H1 (cell line): ENCODE results near the gene RGS6. TPM values are rescaled to one million over a fixed set of nuclear protein-coding genes. Genes with fewer than 3 reads are reported as not detected.

Source experiments
- CTCF ChIA-PET: fragments of 300-600 bp; sonication (Branson Sonifier 250); formaldehyde crosslinking; loops from one replicate; lab custom pipeline; 2021; ENCODE audit not compliant: partially characterized antibody; lab: Charles Lee
- POLR2A ChIA-PET: fragments of 300-600 bp; sonication (Branson Sonifier 250); formaldehyde crosslinking; loops from one replicate; lab custom pipeline; 2021; ENCODE audit warnings: inconsistent platforms; ENCODE audit not compliant: partially characterized antibody; lab: Charles Lee
- DNase-seq, 2 experiments: peaks; one replicate each; pipeline versions ENCODE4 v3.0.0 to v3.0.0-alpha.2; 2010 to 2022; ENCODE audit warnings: low spot score in 2 of 2, low read depth in 1 of 2, mixed read lengths in 1 of 2
- FAIRE-seq: peaks from 2 replicates; lab custom pipeline; 2011; peaks lifted over from hg19 to GRCh38; lab: Jason Lieb, UNC
- H2AFZ ChIP-seq: 2 replicates; pipeline ENCODE4 v1.8.1; 2012; ENCODE audit warnings: low read length, inconsistent platforms
- H2AK5ac ChIP-seq: 2 replicates; pipeline ENCODE4 v1.6.1; 2013; ENCODE audit warnings: low read depth, low read length
- H2BK120ac ChIP-seq: replicated peaks from 2 replicates; pipeline ENCODE3; 2013; ENCODE audit warnings: low read depth, low read length, inconsistent platforms
- H2BK12ac ChIP-seq: 2 replicates; pipeline ENCODE4 v1.6.1; 2013; ENCODE audit warnings: low read depth, low read length
- H2BK15ac ChIP-seq: 2 replicates; pipeline ENCODE4 v1.6.1; 2013; ENCODE audit warnings: low read length
- H2BK20ac ChIP-seq: 2 replicates; pipeline ENCODE4 v1.6.1; 2013; ENCODE audit warnings: low read length
- H2BK5ac ChIP-seq: 2 replicates; pipeline ENCODE4 v1.6.1; 2013; ENCODE audit warnings: low read depth, low read length
- H3K14ac ChIP-seq: 2 replicates; pipeline ENCODE4 v1.6.1; 2013; ENCODE audit warnings: inconsistent platforms; ENCODE audit not compliant: insufficient read length
- H3K18ac ChIP-seq: 2 replicates; pipeline ENCODE4 v1.6.1; 2013; ENCODE audit warnings: low read length; ENCODE audit errors: extremely low read depth
- H3K23ac ChIP-seq: 2 replicates; pipeline ENCODE4 v1.6.1; 2013; ENCODE audit warnings: inconsistent platforms; ENCODE audit not compliant: insufficient read length
- H3K23me2 ChIP-seq: 2 replicates; pipeline ENCODE4 v1.6.1; 2013; ENCODE audit warnings: low read depth, low read length
- H3K27ac ChIP-seq: 2 replicates; pipeline ENCODE4 v1.6.1; 2011; ENCODE audit warnings: low read depth, low read length, inconsistent platforms
- H3K27me3 ChIP-seq, 4 experiments: replicated peaks in 1 of 4; 1 replicate in 1 of 4; 2 replicates in 3 of 4; pipeline versions ENCODE4 v1.6.1 to v1.8.1; 2011 to 2013; ENCODE audit warnings: low read length in 3 of 4, mild to moderate bottlenecking in 3 of 4, inconsistent platforms in 2 of 4, mixed read lengths in 2 of 4, moderate library complexity in 1 of 4; ENCODE audit not compliant: control insufficient read depth in 3 of 4, insufficient read depth in 3 of 4; ENCODE audit errors: extremely low read depth in 1 of 4
- H3K36me3 ChIP-seq, 4 experiments: 2 replicates each; pipeline versions ENCODE4 v1.6.1 to v1.8.1; 2011 to 2013; ENCODE audit warnings: mild to moderate bottlenecking in 4 of 4, low read length in 3 of 4, moderate library complexity in 2 of 4, control low read depth in 1 of 4, inconsistent platforms in 1 of 4; ENCODE audit not compliant: insufficient read depth in 4 of 4, control insufficient read depth in 2 of 4
- H3K4ac ChIP-seq: replicated peaks from 2 replicates; pipeline ENCODE3; 2013; ENCODE audit warnings: low read length, low read depth, mixed read lengths, inconsistent platforms; ENCODE audit not compliant: insufficient read length
- H3K4me1 ChIP-seq, 4 experiments: replicated peaks in 1 of 4; 1 replicate in 1 of 4; 2 replicates in 3 of 4; pipeline versions ENCODE4 v1.6.1 to v1.8.1; 2011 to 2013; ENCODE audit warnings: low read length in 3 of 4, inconsistent platforms in 2 of 4, mixed read lengths in 1 of 4; ENCODE audit not compliant: insufficient read depth in 4 of 4, control insufficient read depth in 3 of 4
- H3K4me2 ChIP-seq, 2 experiments: 2 replicates each; pipeline versions ENCODE4 v1.6.1 to v1.8.1; 2011 to 2013; ENCODE audit warnings: low read depth in 2 of 2, low read length in 2 of 2, control low read depth in 1 of 2, inconsistent platforms in 1 of 2, mild to moderate bottlenecking in 1 of 2; ENCODE audit not compliant: insufficient read depth in 1 of 2
- H3K4me3 ChIP-seq, 4 experiments: fragments of 200-600, 300-600 bp in 1 of 4; sonication (generic), shearing (Covaris generic), sonication (Bioruptor Twin) in 1 of 4; 2 replicates each; pipeline versions ENCODE4 v1.5.1 to v1.8.1; 2011 to 2016; ENCODE audit warnings: low read length in 4 of 4, low read depth in 3 of 4, control low read depth in 2 of 4, inconsistent platforms in 2 of 4, mild to moderate bottlenecking in 2 of 4, mixed read lengths in 1 of 4, moderate library complexity in 1 of 4; ENCODE audit not compliant: insufficient read depth in 2 of 4; ENCODE audit errors: extremely low read depth in 1 of 4
- H3K56ac ChIP-seq: replicated peaks from 2 replicates; pipeline ENCODE3; 2013; ENCODE audit warnings: low read depth, mild to moderate bottlenecking, mixed read lengths, low read length, inconsistent platforms; ENCODE audit not compliant: insufficient read length
- H3K79me1 ChIP-seq: 2 replicates; pipeline ENCODE4 v1.6.1; 2013; ENCODE audit warnings: low read depth, low read length, control low read depth
- H3K79me2 ChIP-seq, 2 experiments: 2 replicates each; pipeline versions ENCODE4 v1.6.1 to v1.8.1; 2012 to 2013; ENCODE audit warnings: low read length in 2 of 2, mild to moderate bottlenecking in 2 of 2, inconsistent platforms in 1 of 2; ENCODE audit not compliant: insufficient read depth in 2 of 2, control insufficient read depth in 1 of 2
- H3K9ac ChIP-seq, 4 experiments: replicated peaks in 1 of 4; 1 replicate in 1 of 4; 2 replicates in 3 of 4; pipeline versions ENCODE4 v1.6.1 to v1.8.1; 2011 to 2013; ENCODE audit warnings: low read depth in 3 of 4, low read length in 3 of 4, control low read depth in 2 of 4, mild to moderate bottlenecking in 2 of 4, moderate library complexity in 2 of 4, inconsistent platforms in 1 of 4; ENCODE audit errors: extremely low read depth in 1 of 4
- H3K9me3 ChIP-seq, 2 experiments: 2 replicates each; pipeline versions ENCODE4 v1.6.1 to v1.8.1; 2012 to 2013; ENCODE audit warnings: mild to moderate bottlenecking in 2 of 2, moderate library complexity in 2 of 2, control low read depth in 1 of 2, inconsistent platforms in 1 of 2, low read depth in 1 of 2, low read length in 1 of 2, mixed read lengths in 1 of 2; ENCODE audit not compliant: insufficient read depth in 2 of 2
- H4K20me1 ChIP-seq, 2 experiments: replicated peaks in 1 of 2; 2 replicates each; pipeline versions ENCODE3 to v1.8.1; 2011 to 2013; ENCODE audit warnings: inconsistent platforms in 2 of 2, low read length in 2 of 2, mild to moderate bottlenecking in 1 of 2; ENCODE audit not compliant: insufficient read depth in 2 of 2, control insufficient read depth in 1 of 2
- H4K5ac ChIP-seq: 2 replicates; pipeline ENCODE4 v1.6.1; 2013; ENCODE audit warnings: low read length, low read depth, mixed read lengths, inconsistent platforms; ENCODE audit not compliant: insufficient read length
- H4K8ac ChIP-seq: 2 replicates; pipeline ENCODE4 v1.8.0; 2013; ENCODE audit warnings: mild to moderate bottlenecking, moderate library complexity, low read length, inconsistent platforms; ENCODE audit not compliant: insufficient read depth; ENCODE audit errors: extremely low read depth
- H4K91ac ChIP-seq: replicated peaks from 2 replicates; pipeline ENCODE3; 2013; ENCODE audit warnings: low read length, mixed read lengths, inconsistent platforms; ENCODE audit not compliant: insufficient read length
- JUND ChIP-seq: IDR thresholded peaks from 2 replicates; pipeline ENCODE4 v1.6.1; 2011; ENCODE audit warnings: mild to moderate bottlenecking, improper control_type of control experiment, low read length
- MAX ChIP-seq: IDR thresholded peaks from 2 replicates; pipeline ENCODE4 v1.6.1; 2012; ENCODE audit warnings: inconsistent platforms
- NANOG ChIP-seq: IDR thresholded peaks from 2 replicates; pipeline ENCODE4 v1.6.1; 2011; ENCODE audit warnings: low read length, low read depth, mild to moderate bottlenecking, inconsistent platforms; ENCODE audit not compliant: insufficient read depth, poor library complexity, severe bottlenecking
- PHF8 ChIP-seq: fragments of 200-600 bp; sonication (generic); conservative IDR thresholded peaks from 2 replicates; pipeline ENCODE4 v1.7.1; 2012; ENCODE audit warnings: low read depth, mild to moderate bottlenecking, inconsistent platforms, low read length, moderate library complexity
- POLR2AphosphoS5 ChIP-seq: IDR thresholded peaks from 2 replicates; pipeline ENCODE4 v1.6.1; 2011; ENCODE audit warnings: low read depth, low read length
- WGBS, 2 experiments: shearing (Covaris generic) in 1 of 2; methylation state at CpG; one replicate each; pipeline versions ENCODE4 v1.1.6 to v1.1.7; 2013 to 2015; ENCODE audit warnings: low lambda C conversion rate in 2 of 2, mixed read lengths in 2 of 2, inconsistent platforms in 1 of 2, low coverage in 1 of 2, missing lambda C conversion rate in 1 of 2; ENCODE audit not compliant: insufficient replicate concordance in 2 of 2, insufficient coverage in 1 of 2, insufficient read length in 1 of 2; ENCODE audit errors: extremely low coverage in 1 of 2, missing lambda C conversion rate in 1 of 2; 5-methylcytosine and 5-hydroxymethylcytosine counted together
- polyA plus RNA-seq, 7 experiments: library from polyadenylated mRNA; depleted of rRNA in 3 of 7; stranded (reverse) in 5 of 7; unstranded in 2 of 7; fragments of >200 nt in 5 of 7; fragments of 200-250 nt in 2 of 7; gene quantifications; 1 replicate in 5 of 7; 2 replicates in 1 of 7; 4 replicates in 1 of 7; pipeline versions ENCODE4 v1.2.1 to v1.2.3, GENCODE V29; 2011 to 2013; ENCODE audit warnings: missing spikeins in 2 of 7, mixed read lengths in 2 of 7
- total RNA-seq: library from RNA; stranded (reverse); fragmentation: NEBNext Ultra II Directional; extraction: Animal tissue kit (Norgen Biotek cat#: 25700); gene quantifications from 2 replicates; pipeline ENCODE4 v1.2.1, GENCODE V29; 2021

The RGS6 gene
- total and polyA plus RNA-seq, 2 of the 8 experiments (the other 6 are each of a cell fraction or from before 2014, with no cell fraction given), result 0.26 to 1.1 TPM

DNA sequence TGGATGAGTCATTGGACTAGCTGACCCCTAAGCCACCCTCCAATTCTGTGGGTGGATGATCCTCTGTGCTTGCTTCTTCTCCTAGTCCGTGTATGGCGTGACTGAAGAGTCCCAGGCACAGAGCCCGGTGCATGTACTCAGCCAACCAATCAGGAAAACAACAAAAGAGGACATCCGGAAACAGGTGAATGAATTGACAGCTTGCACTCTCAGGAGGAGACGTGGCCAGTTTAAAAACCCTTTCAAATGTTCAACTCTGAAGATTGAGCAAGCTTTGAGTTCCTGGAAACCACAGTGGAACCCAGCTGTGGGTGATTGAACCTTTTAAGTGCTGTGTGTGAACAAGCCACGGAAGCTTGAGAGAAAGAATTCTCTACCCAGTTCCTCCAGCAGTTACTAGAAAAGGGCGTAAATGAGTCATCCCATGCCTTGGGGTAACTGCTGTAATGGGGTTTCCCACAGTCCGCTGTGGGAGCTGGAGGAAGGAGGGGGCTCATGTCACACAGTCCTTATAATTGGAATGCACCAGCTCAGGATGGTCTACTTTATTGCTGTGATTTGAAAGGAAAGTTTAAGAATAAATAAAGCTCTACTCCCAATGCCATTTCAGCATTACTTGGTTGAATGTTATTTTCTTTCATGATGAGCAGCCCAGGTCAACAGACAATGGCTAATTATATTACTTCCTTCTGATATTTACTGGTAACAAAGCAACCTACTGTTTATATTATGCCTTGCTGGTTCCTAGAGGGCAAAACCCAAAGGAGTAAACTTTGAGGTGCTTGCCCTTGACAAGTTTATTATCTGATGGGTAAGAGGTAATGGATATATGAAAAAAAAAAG lies 544.6 kb downstream of the RGS6 start:
- H3K4me2 ChIP-seq, result no peak overlapping the region
- no peak overlapping the region for H2BK20ac ChIP-seq
- H4K20me1 ChIP-seq, result no peaks in the 10 kb centered on the region
- H3K14ac ChIP-seq, result no peak overlapping the region
- H3K27me3 ChIP-seq, result no peaks in the 10 kb centered on the region
- ChIA-PET CTCF (interaction anchor here (0.6 to 1.5 kb wide), 4 partner anchors 8 to 567 kb away, joined by 3 to 6 read pairs (median 4); no protein-coding TSS in a partner anchor), POLR2A (no interaction called here)
- H2BK5ac ChIP-seq, result no peak overlapping the region
- H3K23ac ChIP-seq, result no peak overlapping the region
- no peaks in the 10 kb centered on the region for H3K79me2 ChIP-seq
- no peak overlapping the region for H3K27ac ChIP-seq
- H3K4ac ChIP-seq, result no peak overlapping the region
- H4K5ac ChIP-seq, result no peak overlapping the region
- H3K36me3 ChIP-seq, result no peaks in the 10 kb centered on the region
- TF ChIP-seq NANOG, result peak; percentile 35
- no peak for TF ChIP-seq MAX
- TF ChIP-seq JUND, result peak; percentile 37; the same call in 1 of the 2 replicates
- TF ChIP-seq PHF8, result no peak
- TF ChIP-seq POLR2AphosphoS5, result no peak
- H2BK15ac ChIP-seq, result no peak overlapping the region
- H3K18ac ChIP-seq, result no peak overlapping the region
- DNase-seq (peak in 1 of 2 experiments; percentile 19), FAIRE-seq (no peak)
- no peaks in the 10 kb centered on the region for H3K23me2 ChIP-seq
- H2BK12ac ChIP-seq, result no peak overlapping the region
- 85% methylated on average over 8 of the region's 8 CpGs; no CpG with 5 or more reads in 1 of the 2 experiments for WGBS, 2 experiments
- H4K8ac ChIP-seq, result no peak overlapping the region
- H2AFZ ChIP-seq, result no peak overlapping the region
- peaks cover 0 to 5% (median 3%) of the 10 kb centered on the region in 4 experiments; a peak in 4 of 7 replicates for H3K4me1 ChIP-seq
- H2AK5ac ChIP-seq, result no peak overlapping the region
- H4K91ac ChIP-seq, result no peak overlapping the region
- H3K9me3 ChIP-seq, result no peaks in the 10 kb centered on the region
- H3K56ac ChIP-seq, result no peak overlapping the region
- H3K79me1 ChIP-seq, result no peaks in the 10 kb centered on the region
- no peak overlapping the region for H3K4me3 ChIP-seq
- no peak overlapping the region for H3K9ac ChIP-seq
- no peak overlapping the region for H2BK120ac ChIP-seq
